GM12878 (cell line): ENCODE results near the gene GABRP. TPM values are rescaled to one million over a fixed set of nuclear protein-coding genes. Genes with fewer than 3 reads are reported as not detected.

ENCODE experiments used
- ATAC-seq: fragments of 200-7000 bp; cut with Tn5 transposase; 3 replicates; pipeline ENCODE4 v1.9.1; 2020; ENCODE audit warnings: mild to moderate bottlenecking, moderate library complexity
- BruUV-seq: library from RNA; stranded (reverse); fragments of 400-500 nt; replicated peaks from 2 replicates; lab custom pipeline; 2021; lab: Mats Ljungman, UMichigan
- CTCF ChIA-PET: fragments of 300-600 bp; sonication (Branson Sonifier 250); formaldehyde crosslinking; extraction: SDS; loops from one replicate; lab custom pipeline; 2021; ENCODE audit warnings: inconsistent platforms; lab: Yijun Ruan, JAX
- POLR2A ChIA-PET: fragments of 350-600 bp; formaldehyde crosslinking; extraction: SDS; loops from one replicate; lab custom pipeline; 2021; ENCODE audit warnings: inconsistent platforms; lab: Charles Lee
- RAD21 ChIA-PET: fragments of 300-600 bp; sonication (Branson Sonifier 250); formaldehyde crosslinking; loops from one replicate; lab custom pipeline; 2023; ENCODE audit warnings: antibody characterized with exemption; ENCODE audit not compliant: unreplicated experiment; lab: Charles Lee
- SMC1A ChIA-PET: fragments of 300-600 bp; sonication (Branson Sonifier 250); formaldehyde crosslinking; loops from one replicate; lab custom pipeline; 2023; ENCODE audit not compliant: unreplicated experiment, uncharacterized antibody; lab: Charles Lee
- DNase-seq: peaks from one replicate; pipeline ENCODE4 v3.0.0-alpha.2; 2011; ENCODE audit warnings: low read depth, low spot score
- FAIRE-seq: peaks from 3 replicates; lab custom pipeline; 2011; peaks lifted over from hg19 to GRCh38; lab: Jason Lieb, UNC
- H2AFZ ChIP-seq: 2 replicates; pipeline ENCODE4 v1.6.0; 2011; ENCODE audit warnings: low read depth, low read length, control low read depth; ENCODE audit not compliant: control insufficient read depth
- H3K27ac ChIP-seq: 2 replicates; pipeline ENCODE4 v1.5.1; 2011; ENCODE audit warnings: control low read depth; ENCODE audit not compliant: control insufficient read depth, insufficient read depth
- H3K27me3 ChIP-seq, 2 experiments: replicated peaks in 1 of 2; 2 replicates each; pipeline versions ENCODE4 v1.6.0 to v1.6.1; 2011; ENCODE audit warnings: low read length in 1 of 2; ENCODE audit not compliant: control insufficient read depth in 2 of 2, insufficient read depth in 2 of 2
- H3K36me3 ChIP-seq, 2 experiments: 2 replicates each; pipeline ENCODE4 v1.5.1; 2011; ENCODE audit warnings: low read length in 1 of 2; ENCODE audit not compliant: control insufficient read depth in 2 of 2, insufficient read depth in 2 of 2
- H3K4me1 ChIP-seq: 2 replicates; pipeline ENCODE4 v1.6.1; 2011; ENCODE audit warnings: mild to moderate bottlenecking, low read length, moderate library complexity, mixed read lengths; ENCODE audit not compliant: control insufficient read depth, insufficient read depth
- H3K4me2 ChIP-seq: 2 replicates; pipeline ENCODE4 v1.6.0; 2011; ENCODE audit warnings: control low read depth; ENCODE audit not compliant: control insufficient read depth, insufficient read depth
- H3K4me3 ChIP-seq: fragments of 200-600 bp; sonication (generic); 2 replicates; pipeline ENCODE4 v1.5.1; 2016
- H3K79me2 ChIP-seq: 2 replicates; pipeline ENCODE4 v1.6.0; 2011; ENCODE audit warnings: low read length; ENCODE audit not compliant: control insufficient read depth, insufficient read depth
- H3K9ac ChIP-seq: 2 replicates; pipeline ENCODE4 v1.8.0; 2011; ENCODE audit warnings: low read length, control low read depth, mixed read lengths; ENCODE audit not compliant: control insufficient read depth, insufficient read depth
- H3K9me3 ChIP-seq: replicated peaks from 3 replicates; pipeline ENCODE4 v1.5.1; 2011; ENCODE audit warnings: mild to moderate bottlenecking, low read length; ENCODE audit not compliant: control insufficient read depth, insufficient read depth
- H4K20me1 ChIP-seq: 2 replicates; pipeline ENCODE4 v1.6.0; 2011; ENCODE audit not compliant: control insufficient read depth, insufficient read depth
- CUX1 ChIP-seq: IDR thresholded peaks from 2 replicates; pipeline ENCODE4 v1.6.1; 2012; ENCODE audit warnings: improper control_type of control experiment, low read depth, low read length; ENCODE audit not compliant: insufficient replicate concordance
- EP300 ChIP-seq, 2 experiments: fragments of 150-350 bp in 1 of 2; IDR thresholded peaks; 2 replicates each; pipeline ENCODE4 v1.6.1; 2011 to 2012; ENCODE audit warnings: low read depth in 2 of 2, low read length in 2 of 2, borderline replicate concordance in 1 of 2, improper control_type of control experiment in 1 of 2, inconsistent platforms in 1 of 2; ENCODE audit not compliant: control insufficient read depth in 1 of 2
- HDAC6 ChIP-seq: fragments of 200-600 bp; sonication (generic); IDR thresholded peaks from one replicate; pipeline ENCODE4 v1.8.0; 2017; ENCODE audit warnings: antibody characterized with exemption; ENCODE audit not compliant: unreplicated experiment
- ZNF592 ChIP-seq: fragments of 450-650 bp; IDR thresholded peaks from 2 replicates; pipeline ENCODE4 v1.6.1; 2017; ENCODE audit warnings: mild to moderate bottlenecking, moderate library complexity
- WGBS: methylation state at CpG from one replicate; pipeline ENCODE4 v1.1.6; 2016; ENCODE audit warnings: low lambda C conversion rate; ENCODE audit not compliant: insufficient replicate concordance, insufficient coverage; ENCODE audit errors: missing lambda C conversion rate; 5-methylcytosine and 5-hydroxymethylcytosine counted together
- in situ Hi-C: fragments of 300-500 bp; cut with MboI; formaldehyde crosslinking; loops from 9 replicates; pipeline ENCODE4 v1.14.3; 2018; ENCODE audit warnings: mixed read lengths
- intact Hi-C: fragments of 100-400 bp; cut with micrococcal nuclease; formaldehyde crosslinking; loops from one replicate; pipeline ENCODE4 v1.14.2; 2022; ENCODE audit not compliant: unreplicated experiment
- polyA plus RNA-seq, 11 experiments: library from polyadenylated mRNA; depleted of rRNA in 4 of 11; unstranded in 6 of 11; stranded (reverse) in 5 of 11; fragments of >200 nt; fragmentation: Nextera tagmentation in 4 of 11; fragmentation: Illumina TruSeq in 1 of 11; extraction: Ambion mirVana in 4 of 11; extraction: Trizol in 1 of 11; gene quantifications; 1 replicate in 1 of 11; 2 replicates in 10 of 11; pipeline versions ENCODE4 v1.2.1 to v1.2.3, GENCODE V29; 2011 to 2016; ENCODE audit warnings: inconsistent platforms in 2 of 11, missing spikeins in 2 of 11, low read depth in 1 of 11
- total RNA-seq, 4 experiments: library from RNA; depleted of rRNA in 3 of 4; stranded (reverse); fragments of >200 nt in 3 of 4; fragmentation: Illumina TruSeq in 1 of 4; extraction: Trizol in 1 of 4; gene quantifications; 2 replicates each; pipeline versions ENCODE4 v1.2.1 to v1.2.3, GENCODE V29; 2013 to 2021

The GABRP gene
- total and polyA plus RNA-seq, 10 of the 15 experiments (the other 5 are each of a cell fraction or from before 2014, with no cell fraction given) = 0.04 TPM; not detected in 9

GRCh38 chr5:170819824-170820223 is 36.3 kb downstream of the GABRP start (continued):
- TF ChIP-seq ZNF592 = no peak
- no peak for TF ChIP-seq EP300 (IDR thresholded peaks at IDR 0.05; ENCODE audit: borderline replicate concordance in 1 of 2, control insufficient read depth in 1 of 2, low read depth in 2 of 2, low read length in 2 of 2)
- TF ChIP-seq HDAC6 = no peak

- ChIA-PET POLR2A (no interaction called here), SMC1A (no interaction called here), RAD21 (no interaction called here), CTCF (no interaction called here)
- Histone ChIP-seq H4K20me1 (no peaks in the 10 kb centered on the region), H3K79me2 (no peaks in the 10 kb centered on the region), H2AFZ (no peak overlapping the region), H3K4me1 (no peaks in the 10 kb centered on the region), H3K9ac (no peak overlapping the region), H3K4me3 (no peak overlapping the region), H3K9me3 (no peaks in the 10 kb centered on the region; the same call in 2 of the 3 replicates), H3K4me2 (no peak overlapping the region), H3K36me3 (no peaks in the 10 kb centered on the region), H3K27ac (no peak overlapping the region), H3K27me3 (no peaks in the 10 kb centered on the region)
- intact Hi-C loops = no loop called here
- in situ Hi-C loops = no loop called here
- DNase-seq (no peak), ATAC-seq (no peak), FAIRE-seq (no peak)
- no TSS peak for BruUV-seq
- TF ChIP-seq CUX1 = no peak
- 43% methylated on average over 4 of the region's 4 CpGs for WGBS
Observed at GRCh38 chr5:170821257-170821800, 37.8 kb downstream of the GABRP start.
